Loucy (cell line): ENCODE data around the gene ZFP69.

Source experiments
- H2AFZ ChIP-seq: fragments of 200-600 bp; sonication (generic); 2 replicates; pipeline ENCODE4 v1.6.0; 2016; ENCODE audit warnings: antibody characterized with exemption, mild to moderate bottlenecking, low read length, moderate library complexity
- H3F3A ChIP-seq: fragments of 200-600 bp; 2 replicates; pipeline ENCODE4 v1.6.0; 2016; ENCODE audit warnings: antibody characterized with exemption, low read depth, mild to moderate bottlenecking
- H3K27me3 ChIP-seq: fragments of 200-600 bp; sonication (generic); 2 replicates; pipeline ENCODE4 v1.6.1; 2014; ENCODE audit warnings: low read length, mild to moderate bottlenecking; ENCODE audit not compliant: insufficient read depth, poor library complexity, severe bottlenecking
- H3K36me3 ChIP-seq: fragments of 200-600 bp; sonication (generic); 2 replicates; pipeline ENCODE4 v1.6.1; 2016; ENCODE audit warnings: low read length; ENCODE audit not compliant: insufficient read depth
- H3K4me1 ChIP-seq: fragments of 200-600 bp; sonication (generic); 2 replicates; pipeline ENCODE4 v1.5.1; 2014; ENCODE audit warnings: low read length, mild to moderate bottlenecking; ENCODE audit not compliant: insufficient read depth, poor library complexity, severe bottlenecking
- H3K4me2 ChIP-seq: fragments of 200-600 bp; sonication (generic); 2 replicates; pipeline ENCODE4 v1.6.0; 2014; ENCODE audit warnings: antibody characterized with exemption, low read length, low read depth, mild to moderate bottlenecking; ENCODE audit not compliant: poor library complexity, severe bottlenecking
- H3K4me3 ChIP-seq: fragments of 200-600 bp; sonication (generic); 2 replicates; pipeline ENCODE4 v1.5.1; 2014; ENCODE audit warnings: low read length, mild to moderate bottlenecking, mixed read lengths; ENCODE audit not compliant: poor library complexity, severe bottlenecking
- H3K79me2 ChIP-seq: fragments of 200-600 bp; sonication (generic); 2 replicates; pipeline ENCODE4 v1.6.1; 2014; ENCODE audit warnings: low read length; ENCODE audit not compliant: insufficient read depth
- H3K9ac ChIP-seq: fragments of 200-600 bp; sonication (generic); 2 replicates; pipeline ENCODE4 v1.6.0; 2014; ENCODE audit warnings: mild to moderate bottlenecking, low read depth, low read length, moderate library complexity; ENCODE audit not compliant: poor library complexity, severe bottlenecking
- H3K9me2 ChIP-seq: fragments of 200-600 bp; sonication (generic); replicated peaks from 2 replicates; pipeline ENCODE4 v1.6.1; 2016; ENCODE audit warnings: low read depth, low read length, mixed read lengths
- H3K9me3 ChIP-seq: fragments of 200-600 bp; sonication (generic); 2 replicates; pipeline ENCODE4 v1.6.1; 2014; ENCODE audit warnings: mild to moderate bottlenecking, antibody characterized with exemption, low read length, low read depth; ENCODE audit not compliant: insufficient read depth
- H4K20me1 ChIP-seq: fragments of 200-600 bp; sonication (generic); 2 replicates; pipeline ENCODE4 v1.6.0; 2014; ENCODE audit warnings: antibody characterized with exemption, low read length, mild to moderate bottlenecking; ENCODE audit not compliant: insufficient read depth, poor library complexity, severe bottlenecking
- EZH2phosphoT487 ChIP-seq: fragments of 200-600 bp; IDR thresholded peaks from 2 replicates; pipeline ENCODE4 v1.6.1; 2018; ENCODE audit warnings: antibody characterized with exemption, mild to moderate bottlenecking, moderate library complexity, borderline replicate concordance
- TF ChIP-seq, protein P1 (sequence below): fragments of 200-600 bp; sonication (generic); conservative IDR thresholded peaks from 2 replicates; pipeline ENCODE4 v1.5.1; 2014; ENCODE audit warnings: mild to moderate bottlenecking, antibody characterized with exemption, low read length

The ZFP69 gene

DNA sequence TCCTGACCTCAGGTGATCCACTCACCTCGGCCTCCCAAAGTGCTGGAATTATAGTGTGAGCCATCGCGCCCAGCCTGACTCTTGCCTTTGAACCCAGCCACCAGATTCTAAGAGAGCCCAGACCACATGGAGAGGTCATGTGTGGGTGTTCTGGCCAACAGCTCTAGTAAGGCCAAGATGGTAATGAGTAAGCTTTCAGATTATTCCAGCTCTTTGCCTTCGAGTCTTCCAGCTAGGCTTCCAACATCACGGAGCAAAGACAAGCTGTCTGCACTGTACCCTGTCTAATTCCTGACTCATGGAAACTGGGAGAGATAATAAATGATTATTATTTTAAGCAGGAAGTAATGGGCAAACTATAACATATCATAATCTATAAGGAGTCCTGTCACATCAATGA is 41.6 kb upstream of the ZFP69 start:
- H3K79me2 ChIP-seq, result no peaks in the 10 kb centered on the region
- TF ChIP-seq, protein P1, sequence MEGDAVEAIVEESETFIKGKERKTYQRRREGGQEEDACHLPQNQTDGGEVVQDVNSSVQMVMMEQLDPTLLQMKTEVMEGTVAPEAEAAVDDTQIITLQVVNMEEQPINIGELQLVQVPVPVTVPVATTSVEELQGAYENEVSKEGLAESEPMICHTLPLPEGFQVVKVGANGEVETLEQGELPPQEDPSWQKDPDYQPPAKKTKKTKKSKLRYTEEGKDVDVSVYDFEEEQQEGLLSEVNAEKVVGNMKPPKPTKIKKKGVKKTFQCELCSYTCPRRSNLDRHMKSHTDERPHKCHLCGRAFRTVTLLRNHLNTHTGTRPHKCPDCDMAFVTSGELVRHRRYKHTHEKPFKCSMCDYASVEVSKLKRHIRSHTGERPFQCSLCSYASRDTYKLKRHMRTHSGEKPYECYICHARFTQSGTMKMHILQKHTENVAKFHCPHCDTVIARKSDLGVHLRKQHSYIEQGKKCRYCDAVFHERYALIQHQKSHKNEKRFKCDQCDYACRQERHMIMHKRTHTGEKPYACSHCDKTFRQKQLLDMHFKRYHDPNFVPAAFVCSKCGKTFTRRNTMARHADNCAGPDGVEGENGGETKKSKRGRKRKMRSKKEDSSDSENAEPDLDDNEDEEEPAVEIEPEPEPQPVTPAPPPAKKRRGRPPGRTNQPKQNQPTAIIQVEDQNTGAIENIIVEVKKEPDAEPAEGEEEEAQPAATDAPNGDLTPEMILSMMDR, result no peak
- TF ChIP-seq EZH2phosphoT487, result no peak
- H3K4me3 ChIP-seq, result no peak overlapping the region

DNA sequence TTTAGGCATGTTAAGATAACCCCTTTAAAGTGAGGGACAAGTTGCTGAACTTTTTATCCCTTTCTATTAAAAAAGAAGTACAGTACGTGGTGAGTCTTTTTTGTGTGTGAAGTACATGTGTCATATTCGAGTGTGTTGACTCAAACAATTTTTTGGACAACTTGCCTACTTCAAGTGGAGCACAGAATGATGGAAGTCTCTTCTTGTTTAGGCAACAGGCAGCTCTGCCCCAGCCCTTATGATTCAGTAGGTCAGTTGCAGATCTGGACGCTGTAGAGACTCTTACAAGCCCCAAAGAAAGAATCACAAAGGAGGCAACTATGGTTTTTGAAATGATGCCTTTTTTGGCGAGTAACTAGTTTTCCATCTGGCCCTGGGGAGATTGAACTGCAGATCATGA is 41.2 kb upstream of the ZFP69 start:
- TF ChIP-seq, protein P1, result no peak
- TF ChIP-seq EZH2phosphoT487, result no peak
- Histone ChIP-seq H3K79me2 (no peaks in the 10 kb centered on the region), H3K36me3 (no peaks in the 10 kb centered on the region), H3K4me2 (no peak overlapping the region), H3K27me3 (no peaks in the 10 kb centered on the region), H3F3A (no peaks in the 10 kb centered on the region), H3K9me2 (no peaks in the 10 kb centered on the region), H3K4me3 (no peak overlapping the region), H4K20me1 (no peaks in the 10 kb centered on the region), H3K9me3 (no peaks in the 10 kb centered on the region), H3K9ac (no peak overlapping the region), H2AFZ (no peak overlapping the region), H3K4me1 (no peaks in the 10 kb centered on the region)

More for the DNA sequence above, 41.6 kb upstream of the ZFP69 start:
- no peaks in the 10 kb centered on the region for H3K9me3 ChIP-seq
- H3K9ac ChIP-seq, result no peak overlapping the region
- H3K9me2 ChIP-seq, result no peaks in the 10 kb centered on the region
- H2AFZ ChIP-seq, result no peak overlapping the region
- H4K20me1 ChIP-seq, result no peaks in the 10 kb centered on the region
- H3K4me2 ChIP-seq, result no peak overlapping the region
- no peaks in the 10 kb centered on the region for H3F3A ChIP-seq
- no peaks in the 10 kb centered on the region for H3K36me3 ChIP-seq
- H3K4me1 ChIP-seq, result no peaks in the 10 kb centered on the region
- H3K27me3 ChIP-seq, result no peaks in the 10 kb centered on the region

DNA sequence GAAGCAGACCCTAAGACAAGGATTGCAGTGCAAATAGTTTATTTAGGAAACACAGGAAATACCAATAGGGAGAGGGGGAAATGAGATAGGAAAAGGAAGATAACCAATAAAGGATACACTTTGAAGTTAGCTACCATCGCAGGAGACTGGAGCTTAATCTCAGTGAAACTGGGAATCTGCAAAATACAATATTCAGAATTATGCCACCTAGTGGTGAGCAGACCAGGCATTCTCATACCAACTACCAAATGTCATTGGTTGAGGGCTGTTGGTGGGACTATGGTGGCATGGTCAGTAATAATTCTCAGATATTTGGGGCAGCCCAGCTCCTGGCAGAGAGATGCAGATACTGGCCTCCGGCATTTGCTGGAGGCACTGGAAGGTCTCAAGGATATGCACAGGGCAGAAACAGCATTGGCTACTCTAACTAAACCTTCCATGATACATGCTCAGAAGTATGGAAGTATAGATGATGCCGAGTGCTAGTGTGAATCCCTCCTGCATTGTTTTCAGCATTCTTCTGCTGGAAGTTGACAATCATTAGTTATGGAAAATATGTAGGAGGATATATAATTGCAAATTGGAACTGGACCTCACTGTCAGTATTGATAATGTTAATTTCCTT is 38.6 kb upstream of the ZFP69 start:
- Histone ChIP-seq H2AFZ (no peak overlapping the region), H3K9me3 (no peaks in the 10 kb centered on the region), H3K27me3 (no peaks in the 10 kb centered on the region), H3F3A (no peaks in the 10 kb centered on the region), H4K20me1 (no peaks in the 10 kb centered on the region), H3K4me3 (no peak overlapping the region), H3K79me2 (no peaks in the 10 kb centered on the region), H3K9me2 (no peaks in the 10 kb centered on the region), H3K4me2 (no peak overlapping the region), H3K9ac (no peak overlapping the region), H3K36me3 (no peaks in the 10 kb centered on the region), H3K4me1 (no peaks in the 10 kb centered on the region)
- TF ChIP-seq, protein P1, result peak; percentile 89
- TF ChIP-seq EZH2phosphoT487, result no peak
